ENCODE results near the gene N4BP2.

The N4BP2 gene

DNA sequence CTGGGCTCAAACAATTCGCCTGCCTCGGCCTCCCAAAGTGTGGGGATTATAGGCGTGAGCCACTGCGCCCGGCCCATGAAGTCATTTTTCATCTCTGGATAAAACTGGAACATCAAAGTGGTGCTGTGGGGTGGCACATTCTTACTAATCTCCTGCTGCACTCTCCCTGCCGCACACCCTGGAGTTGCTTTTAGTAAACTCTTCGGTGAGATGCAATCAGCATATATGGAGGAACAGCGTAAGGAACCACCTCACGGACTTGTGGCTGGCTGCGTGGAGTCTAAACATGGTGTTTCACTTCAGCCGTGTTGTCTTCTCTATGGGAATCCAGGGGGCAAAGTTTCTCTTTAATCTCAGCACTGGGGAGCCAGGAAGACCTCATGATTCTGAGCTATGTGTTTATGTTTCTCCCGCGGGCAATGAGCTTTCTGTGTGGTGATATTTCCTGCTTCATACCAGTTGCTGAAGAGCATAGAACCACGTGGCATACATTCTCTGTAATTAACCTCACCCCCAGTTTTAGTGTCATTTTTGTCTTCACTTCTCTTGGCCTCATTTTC is 138.0 kb downstream of the N4BP2 start:
- DNase-seq: no peak

GRCh38 chr4:40195182-40196177 is 138.8 kb downstream of the N4BP2 start:
- no peak for DNase-seq

- DNase-seq: no peak
Measured at GRCh38 chr4:40196272-40196671, 139.6 kb downstream of the N4BP2 start.

DNA sequence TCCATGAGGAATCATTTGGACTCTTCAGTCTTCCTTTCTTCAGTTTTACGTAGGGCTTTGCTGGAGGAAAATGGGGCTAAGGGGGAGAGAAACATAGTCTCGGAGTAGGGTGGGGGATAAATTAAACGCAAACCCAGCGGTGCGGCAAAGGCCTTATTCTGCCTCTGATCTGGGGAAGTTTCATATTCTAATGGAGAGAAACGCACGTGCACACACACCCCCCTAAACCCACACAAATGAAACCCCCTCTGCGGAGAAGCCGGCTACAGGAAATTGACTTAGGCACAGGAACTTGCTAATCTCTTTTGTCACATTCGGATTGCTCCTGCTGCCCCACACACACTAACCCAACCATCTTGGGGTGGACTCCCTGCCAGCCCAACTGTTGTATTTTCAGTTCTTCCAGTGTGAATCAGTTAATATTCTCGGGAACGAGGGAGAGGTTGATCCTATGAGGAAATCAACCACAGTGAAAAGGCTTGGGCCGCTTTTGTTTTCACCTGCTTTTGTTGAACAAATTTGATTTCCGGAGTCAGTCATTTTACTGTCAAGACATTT is 140.2 kb downstream of the N4BP2 start, which contains the start of gene RHOH:
Gene RHOH (plus strand): TSS at position 308 of the 558 bp plus-strand sequence. CDS start 46,356 bp downstream, outside the sequence.
- no peak for DNase-seq

DNA sequence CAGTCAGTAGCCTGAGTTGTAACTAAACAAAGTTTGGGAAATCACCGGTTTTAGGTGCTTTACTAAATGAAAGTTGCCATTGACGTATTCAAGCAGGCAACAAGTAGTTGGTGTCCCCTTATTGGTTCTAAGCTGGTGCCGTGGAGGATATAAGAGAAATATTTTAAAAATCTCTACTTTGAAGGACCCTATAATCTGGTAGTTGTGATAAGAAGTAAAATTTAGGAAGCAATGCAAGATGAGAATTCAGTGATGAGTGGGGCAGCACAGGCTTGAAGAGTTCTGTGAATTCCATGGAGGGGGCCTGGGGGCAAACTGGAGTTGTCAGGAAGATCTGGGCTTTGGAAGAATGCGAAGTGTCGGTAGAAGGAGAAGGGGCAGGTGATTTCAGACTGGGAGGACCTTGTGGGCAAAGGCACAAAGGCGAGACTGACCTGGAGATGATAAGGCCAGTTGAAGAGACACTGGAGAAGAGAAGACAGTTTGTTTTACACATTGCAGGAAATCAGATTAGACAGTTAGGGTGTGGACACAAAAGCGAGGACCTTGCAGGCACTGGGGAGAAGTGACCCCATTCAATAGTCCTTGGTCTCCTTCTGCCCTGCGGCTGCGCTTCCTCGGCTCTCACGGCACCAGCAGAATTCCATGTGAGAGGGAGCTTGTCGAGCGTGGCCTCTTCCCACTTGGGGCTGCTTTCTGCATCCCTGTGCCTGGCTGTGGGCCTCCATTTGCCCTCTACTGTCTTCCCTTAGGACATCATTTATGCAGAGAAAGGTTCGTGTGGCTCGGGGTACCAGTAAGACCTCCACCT is 141.4 kb downstream of the N4BP2 start:
- no peak for DNase-seq

DNA sequence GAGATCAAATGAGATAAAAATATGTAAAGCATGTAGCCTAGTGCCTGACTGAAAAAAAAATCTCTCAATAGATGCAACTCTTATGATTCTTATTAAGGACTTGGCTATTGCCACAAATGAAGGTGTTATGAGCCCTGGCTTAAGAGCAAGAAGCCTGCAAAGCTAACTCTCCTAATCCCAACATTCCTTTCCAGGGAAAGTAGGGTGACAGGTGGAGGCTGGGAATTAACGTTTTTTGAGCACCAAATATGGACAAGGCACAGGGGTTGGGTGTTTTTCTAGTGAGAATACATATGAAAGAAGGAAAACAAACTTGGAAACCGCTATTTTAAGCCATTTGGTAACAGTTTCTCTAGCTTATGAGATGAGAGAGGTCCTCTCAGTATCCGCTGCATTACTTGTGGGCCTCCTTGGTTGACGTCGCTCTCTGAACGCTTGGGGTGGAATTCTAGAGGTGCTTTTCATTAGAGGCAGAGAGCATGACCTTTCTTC is 142.6 kb downstream of the N4BP2 start:
- DNase-seq: no peak

DNA sequence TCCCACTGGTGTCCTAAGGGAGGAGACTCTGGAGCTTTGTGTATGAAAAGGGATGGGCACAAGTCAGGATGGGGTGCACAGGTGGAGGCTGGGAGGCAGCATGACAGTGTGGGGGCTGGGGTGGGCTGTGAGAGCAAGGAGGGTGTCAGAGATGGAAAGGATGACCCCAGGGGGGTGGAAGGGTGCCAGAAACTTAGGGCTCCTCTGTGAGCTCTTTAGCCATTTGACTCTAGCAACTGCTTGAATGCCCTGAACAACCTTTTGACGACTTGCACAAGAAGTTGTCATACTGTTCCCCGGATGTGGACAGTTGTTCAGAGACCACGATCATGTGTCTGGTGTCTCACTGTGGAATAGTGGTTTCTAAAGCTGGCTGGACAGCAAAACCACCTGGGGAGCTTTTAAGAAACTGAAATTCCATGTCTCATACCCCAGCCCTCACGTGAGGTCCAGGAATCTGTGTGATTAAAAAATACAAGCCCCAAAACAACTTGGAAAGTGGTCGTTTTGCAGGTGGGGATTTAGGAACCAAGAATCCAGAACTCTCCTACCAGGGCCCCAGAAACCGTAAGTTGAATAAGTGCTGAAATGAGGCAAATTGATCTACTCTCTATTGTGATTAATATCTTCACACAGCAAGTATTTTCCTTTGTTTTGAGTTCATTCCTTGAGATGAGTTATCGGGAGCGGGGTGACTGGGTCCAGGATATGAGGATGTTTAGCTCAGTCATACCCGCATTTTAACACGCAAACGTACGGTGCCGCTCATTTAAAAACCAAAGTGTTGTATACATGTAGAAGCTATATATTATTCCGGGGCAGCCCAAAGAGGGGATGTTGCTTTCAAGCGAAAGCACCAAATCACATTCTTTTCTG is 143.6 kb downstream of the N4BP2 start:
- DNase-seq: no peak

- peak; percentile 53 for DNase-seq
Measured at GRCh38 chr4:40200875-40201801, 144.5 kb downstream of the N4BP2 start.

- DNase-seq: no peak
Measured at GRCh38 chr4:40201898-40202297, 145.2 kb downstream of the N4BP2 start.

- DNase-seq: no peak
Measured at GRCh38 chr4:40202474-40202873, 145.8 kb downstream of the N4BP2 start.

GRCh38 chr4:40204507-40205258 is 148.0 kb downstream of the N4BP2 start:
- DNase-seq: no peak

GRCh38 chr4:40205259-40206198 is 148.9 kb downstream of the N4BP2 start:
- no peak for DNase-seq

DNA sequence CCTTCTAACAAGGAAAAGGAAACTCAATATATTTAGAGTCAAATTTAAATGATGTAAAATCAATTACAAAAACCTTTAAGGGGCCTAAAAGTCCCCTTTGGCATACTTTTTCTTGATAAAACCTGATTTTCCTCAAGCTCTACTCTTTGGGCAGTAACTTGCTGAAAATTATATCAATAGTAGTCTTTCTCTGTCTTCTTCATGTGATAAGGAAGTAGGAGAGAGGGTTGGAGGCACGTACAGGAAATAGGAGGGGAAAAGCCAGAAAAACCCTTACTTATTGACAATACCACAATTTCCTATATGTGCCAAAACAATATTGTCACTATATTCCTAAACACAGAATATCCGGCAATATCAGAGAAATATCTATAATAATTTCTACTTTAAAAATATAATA is 149.8 kb downstream of the N4BP2 start:
- no peak for DNase-seq
